IgD-negative memory B cell (primary cell): ENCODE results near the gene VIPR1. TPM values are rescaled to one million over a fixed set of nuclear protein-coding genes. Genes with fewer than 3 reads are reported as not detected.

ENCODE experiments used
- H3K27ac Mint-ChIP-seq, 3 donors: one replicate each; pipeline ENCODE4 v1.8.0; 2020 to 2022; ENCODE audit warnings: mild to moderate bottlenecking in 3 of 3, mixed read lengths in 3 of 3, moderate library complexity in 1 of 3
- H3K27me3 Mint-ChIP-seq: one replicate; pipeline ENCODE4 v1.8.0; 2021; ENCODE audit warnings: mixed read lengths
- H3K36me3 Mint-ChIP-seq: one replicate; pipeline ENCODE4 v1.8.0; 2020; ENCODE audit warnings: mild to moderate bottlenecking, mixed read lengths
- H3K4me1 Mint-ChIP-seq, 3 donors: one replicate each; pipeline ENCODE4 v1.8.0; 2020 to 2022; ENCODE audit warnings: mixed read lengths in 3 of 3, mild to moderate bottlenecking in 1 of 3
- H3K4me3 Mint-ChIP-seq, 4 donors: one replicate each; pipeline ENCODE4 v1.8.0; 2020 to 2022; ENCODE audit warnings: mild to moderate bottlenecking in 4 of 4, mixed read lengths in 4 of 4, moderate library complexity in 3 of 4
- H3K9me3 Mint-ChIP-seq, 3 donors: one replicate each; pipeline ENCODE4 v1.8.0; 2020 to 2021; ENCODE audit warnings: mixed read lengths in 3 of 3, mild to moderate bottlenecking in 1 of 3
- polyA plus RNA-seq: library from polyadenylated mRNA; unstranded; fragments of 300-500 nt; fragmentation: Illumina TruSeq; gene quantifications from one replicate; pipeline ENCODE4 v1.2.3, GENCODE V29; 2021

The VIPR1 gene
- polyA plus RNA-seq, 1 donor from 2014 or later = 3.1 TPM

- peaks cover 2% of the 10 kb centered on the region for H3K36me3 Mint-ChIP-seq
- peak overlapping the region in 1 of 4 donors; percentile 13 for H3K4me3 Mint-ChIP-seq
- H3K4me1 Mint-ChIP-seq = peaks cover 5 to 8% (median 6%) of the 10 kb centered on the region in 3 donors
- H3K9me3 Mint-ChIP-seq = no peaks in the 10 kb centered on the region
- no peak overlapping the region for H3K27ac Mint-ChIP-seq
- peaks cover 5% of the 10 kb centered on the region for H3K27me3 Mint-ChIP-seq
Measured at GRCh38 chr3:42513121-42513520, 10.7 kb downstream of the VIPR1 start.

DNA sequence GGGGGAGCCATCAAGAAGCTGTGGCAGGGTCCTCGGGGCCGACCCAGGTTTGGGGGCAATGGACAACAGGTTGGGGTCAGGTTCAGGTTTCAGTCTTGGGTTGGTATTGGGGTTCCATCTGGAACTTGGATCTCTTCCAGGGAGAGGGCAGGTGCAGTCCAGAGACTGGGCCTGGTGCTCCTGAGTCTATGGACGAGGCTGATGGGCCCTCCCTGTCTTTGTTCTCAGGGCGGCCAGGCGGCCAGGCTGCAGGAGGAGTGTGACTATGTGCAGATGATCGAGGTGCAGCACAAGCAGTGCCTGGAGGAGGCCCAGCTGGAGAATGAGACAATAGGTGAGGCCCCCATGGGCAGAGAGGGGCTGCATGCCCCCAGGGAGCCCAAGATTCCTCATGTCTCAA lies 11.1 kb downstream of the VIPR1 start:
- no peak overlapping the region for H3K4me3 Mint-ChIP-seq

GRCh38 chr3:42514876-42515275 lies 12.4 kb downstream of the VIPR1 start:
- no peak overlapping the region for H3K27ac Mint-ChIP-seq
- no peaks in the 10 kb centered on the region for H3K9me3 Mint-ChIP-seq
- H3K4me3 Mint-ChIP-seq = no peak overlapping the region
- H3K27me3 Mint-ChIP-seq = peaks cover 3% of the 10 kb centered on the region
- peaks cover 5 to 8% (median 6%) of the 10 kb centered on the region in 3 donors for H3K4me1 Mint-ChIP-seq
- peaks cover 4% of the 10 kb centered on the region for H3K36me3 Mint-ChIP-seq

More for the DNA sequence above, 11.1 kb downstream of the VIPR1 start:
- Mint-ChIP-seq H3K36me3 (peaks cover 2% of the 10 kb centered on the region), H3K4me1 (peaks cover 5 to 8% (median 6%) of the 10 kb centered on the region in 3 donors), H3K9me3 (no peaks in the 10 kb centered on the region), H3K27me3 (peaks cover 5% of the 10 kb centered on the region), H3K27ac (no peak overlapping the region)

DNA sequence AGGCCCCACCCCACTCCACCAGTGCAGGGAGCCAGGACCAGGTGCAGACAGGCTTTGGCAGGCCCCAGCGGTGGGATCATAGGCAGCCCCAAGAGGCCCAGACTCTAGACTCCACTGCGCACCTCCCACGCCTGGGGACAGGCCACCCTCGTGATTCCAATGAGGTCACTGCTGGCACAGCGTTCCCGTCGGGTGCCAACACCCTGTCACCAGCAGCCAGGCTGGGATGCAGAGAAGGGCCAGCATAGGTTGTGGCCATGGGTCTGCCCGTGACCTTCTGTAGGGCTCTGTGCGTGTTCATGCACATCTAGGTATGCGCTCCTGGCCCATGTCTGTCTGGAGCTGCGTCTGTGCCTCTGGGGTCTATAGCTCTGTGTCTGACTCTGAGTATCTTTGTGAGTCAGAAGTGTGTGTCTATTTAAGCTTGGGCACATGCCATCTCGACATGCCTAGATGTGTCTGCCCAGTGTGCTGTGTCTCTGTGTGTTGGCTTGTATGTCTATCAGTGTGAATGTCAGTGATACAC lies 13.0 kb downstream of the VIPR1 start:
- no peak overlapping the region for H3K4me3 Mint-ChIP-seq

GRCh38 chr3:42515976-42516375 lies 13.5 kb downstream of the VIPR1 start:
- H3K4me1 Mint-ChIP-seq = peaks cover 5 to 8% (median 6%) of the 10 kb centered on the region in 3 donors
- no peaks in the 10 kb centered on the region for H3K27me3 Mint-ChIP-seq
- no peaks in the 10 kb centered on the region for H3K9me3 Mint-ChIP-seq
- H3K36me3 Mint-ChIP-seq = peaks cover 5% of the 10 kb centered on the region
- H3K27ac Mint-ChIP-seq = no peak overlapping the region
- H3K4me3 Mint-ChIP-seq = no peak overlapping the region

More for the DNA sequence above, 13.0 kb downstream of the VIPR1 start:
- H3K36me3 Mint-ChIP-seq = peaks cover 5% of the 10 kb centered on the region
- H3K27me3 Mint-ChIP-seq = no peaks in the 10 kb centered on the region
- peaks cover 5 to 8% (median 6%) of the 10 kb centered on the region in 3 donors for H3K4me1 Mint-ChIP-seq
- no peaks in the 10 kb centered on the region for H3K9me3 Mint-ChIP-seq
- no peak overlapping the region for H3K27ac Mint-ChIP-seq

DNA sequence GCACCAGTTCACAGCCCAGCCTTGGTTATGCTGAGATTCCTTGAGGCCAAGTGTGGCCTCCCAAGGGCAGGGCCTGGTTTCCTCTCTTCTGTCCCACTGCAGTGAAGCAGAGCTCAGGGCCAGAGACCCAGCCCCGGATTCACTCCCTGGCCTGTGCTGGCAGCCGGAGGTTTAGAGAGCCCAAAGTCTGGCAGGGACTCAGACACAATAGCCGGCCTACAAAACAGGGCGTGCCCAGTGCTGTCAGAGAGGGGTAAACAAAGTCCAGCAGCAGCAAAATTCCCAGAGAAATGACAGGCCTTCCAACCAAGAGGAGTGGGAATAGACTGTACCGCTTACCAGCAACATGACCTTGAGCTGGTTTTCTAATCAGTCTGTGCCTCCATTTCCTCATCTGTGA lies 14.0 kb downstream of the VIPR1 start:
- Mint-ChIP-seq H3K27me3 (no peaks in the 10 kb centered on the region), H3K27ac (no peak overlapping the region), H3K36me3 (peaks cover 5% of the 10 kb centered on the region), H3K4me3 (no peak overlapping the region), H3K9me3 (no peaks in the 10 kb centered on the region), H3K4me1 (peaks cover 2 to 6% (median 3%) of the 10 kb centered on the region in 3 donors)

- H3K27ac Mint-ChIP-seq = no peak overlapping the region
- H3K27me3 Mint-ChIP-seq = no peaks in the 10 kb centered on the region
- no peak overlapping the region for H3K4me3 Mint-ChIP-seq
- no peaks in the 10 kb centered on the region for H3K4me1 Mint-ChIP-seq
- no peaks in the 10 kb centered on the region for H3K9me3 Mint-ChIP-seq
- H3K36me3 Mint-ChIP-seq = peaks cover 5% of the 10 kb centered on the region
Measured at GRCh38 chr3:42517117-42517516, 14.7 kb downstream of the VIPR1 start.

DNA sequence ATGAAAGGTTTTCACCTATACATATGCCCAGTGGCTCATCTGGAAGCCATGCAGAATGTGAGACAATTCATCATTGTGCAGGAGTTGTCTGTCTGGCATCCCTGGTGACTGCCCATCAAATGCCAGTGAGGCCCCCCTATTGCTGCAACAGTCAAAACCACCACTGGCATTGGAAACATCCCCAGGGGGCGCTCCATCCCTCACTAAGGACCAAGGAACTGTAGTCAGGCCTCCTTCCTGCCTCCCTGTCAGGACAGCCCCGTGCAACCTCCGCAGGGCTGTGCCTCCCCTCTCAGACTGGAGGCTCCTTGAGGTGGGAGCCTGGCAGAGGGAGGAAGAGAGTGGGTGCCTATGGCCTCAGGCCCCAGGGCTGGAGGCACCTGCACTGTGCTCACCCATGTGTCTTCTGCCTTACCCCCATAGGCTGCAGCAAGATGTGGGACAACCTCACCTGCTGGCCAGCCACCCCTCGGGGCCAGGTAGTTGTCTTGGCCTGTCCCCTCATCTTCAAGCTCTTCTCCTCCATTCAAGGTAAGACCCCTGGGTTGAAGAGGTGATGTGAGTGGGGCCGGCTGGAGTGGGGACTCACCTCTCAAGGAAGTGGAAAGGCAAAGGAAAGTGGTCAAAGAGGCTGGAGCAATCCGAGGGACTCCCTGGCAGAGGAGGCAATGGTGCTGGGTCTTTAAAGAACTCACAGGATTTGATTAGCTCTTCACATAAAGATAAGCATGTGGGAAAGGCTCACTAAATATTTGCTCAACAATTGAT lies 16.5 kb downstream of the VIPR1 start:
- Mint-ChIP-seq H3K36me3 (peaks cover 3% of the 10 kb centered on the region), H3K27ac (peak overlapping the region in 1 of 3 donors; percentile 75), H3K4me3 (no peak overlapping the region), H3K4me1 (no peaks in the 10 kb centered on the region), H3K9me3 (no peaks in the 10 kb centered on the region), H3K27me3 (no peaks in the 10 kb centered on the region)

DNA sequence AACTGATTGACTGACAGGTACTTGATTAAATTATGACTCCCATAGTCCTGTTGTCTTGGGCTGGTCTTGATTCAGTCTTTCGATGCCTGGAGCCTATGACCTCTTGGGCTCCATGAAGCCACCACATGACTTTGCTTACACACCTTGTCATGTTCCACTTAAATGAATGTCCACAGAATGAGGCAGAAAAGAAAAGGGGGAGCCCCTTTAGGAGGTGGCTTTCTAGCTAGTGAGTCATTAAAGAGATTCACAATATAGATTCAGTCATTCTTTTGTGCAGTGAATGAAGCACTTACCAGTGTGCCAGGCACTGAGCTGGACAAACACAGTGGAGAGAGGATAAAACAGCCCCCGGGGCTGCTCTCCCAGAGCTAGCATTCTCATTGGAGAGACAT lies 17.1 kb downstream of the VIPR1 start:
- Mint-ChIP-seq H3K4me3 (no peak overlapping the region), H3K36me3 (peaks cover 3% of the 10 kb centered on the region), H3K4me1 (no peaks in the 10 kb centered on the region), H3K9me3 (no peaks in the 10 kb centered on the region), H3K27me3 (no peaks in the 10 kb centered on the region), H3K27ac (peak overlapping the region in 1 of 3 donors; percentile 75)

DNA sequence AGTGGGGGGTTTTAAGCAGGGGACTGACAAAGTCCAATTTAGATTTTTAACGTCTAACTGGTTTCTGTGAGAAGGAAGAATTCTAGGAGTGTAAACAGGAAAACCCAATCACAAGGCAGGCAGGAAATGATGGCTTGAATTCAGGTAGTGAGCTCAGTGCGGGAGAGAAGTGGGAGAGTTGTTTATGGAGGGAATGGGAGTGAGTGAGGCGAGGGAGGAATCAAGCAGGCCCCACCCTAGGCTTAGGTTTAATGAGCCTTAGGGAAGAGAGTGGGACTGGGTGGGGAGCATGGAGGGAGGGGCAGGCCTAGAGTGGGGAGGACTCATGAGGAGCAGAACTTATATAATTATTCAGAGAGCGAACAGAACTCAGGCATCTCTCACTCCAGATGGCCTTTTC lies 17.9 kb downstream of the VIPR1 start:
- H3K4me1 Mint-ChIP-seq = no peaks in the 10 kb centered on the region
- no peak overlapping the region for H3K4me3 Mint-ChIP-seq
- H3K9me3 Mint-ChIP-seq = no peaks in the 10 kb centered on the region
- H3K27me3 Mint-ChIP-seq = no peaks in the 10 kb centered on the region
- H3K27ac Mint-ChIP-seq = peak overlapping the region in 1 of 3 donors; percentile 88
- peaks cover 5% of the 10 kb centered on the region for H3K36me3 Mint-ChIP-seq

GRCh38 chr3:42520906-42521305 lies 18.5 kb downstream of the VIPR1 start:
- no peaks in the 10 kb centered on the region for H3K9me3 Mint-ChIP-seq
- H3K4me3 Mint-ChIP-seq = no peak overlapping the region
- H3K27me3 Mint-ChIP-seq = no peaks in the 10 kb centered on the region
- H3K4me1 Mint-ChIP-seq = no peaks in the 10 kb centered on the region
- peaks cover 5% of the 10 kb centered on the region for H3K36me3 Mint-ChIP-seq
- peak overlapping the region in 1 of 3 donors; percentile 37 for H3K27ac Mint-ChIP-seq

DNA sequence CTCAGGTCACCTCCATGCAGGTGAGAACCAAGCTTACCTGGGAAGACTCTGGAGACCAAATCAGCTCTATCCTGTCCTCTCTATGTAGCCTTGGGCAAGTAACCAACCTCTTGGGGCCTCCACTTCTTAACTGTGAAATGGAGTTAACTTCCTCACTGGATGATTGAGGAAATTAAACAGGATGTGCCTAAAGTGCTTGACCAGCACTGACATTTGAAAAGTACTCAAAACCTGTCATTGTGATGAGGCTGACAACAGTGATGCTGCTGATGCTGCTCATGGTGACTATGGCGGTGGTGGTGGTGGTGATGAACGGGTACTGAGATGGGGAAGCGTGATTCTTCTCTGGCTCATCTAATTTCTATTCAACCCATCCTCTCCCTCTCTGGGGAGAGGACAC lies 22.3 kb downstream of the VIPR1 start:
- no peak overlapping the region for H3K27ac Mint-ChIP-seq
- peaks cover 0 to 6% (median 4%) of the 10 kb centered on the region in 3 donors for H3K4me1 Mint-ChIP-seq
- peaks cover 2% of the 10 kb centered on the region for H3K27me3 Mint-ChIP-seq
- H3K4me3 Mint-ChIP-seq = no peak overlapping the region
- peaks cover 4% of the 10 kb centered on the region for H3K36me3 Mint-ChIP-seq
- H3K9me3 Mint-ChIP-seq = no peaks in the 10 kb centered on the region

GRCh38 chr3:42525212-42525611 lies 22.8 kb downstream of the VIPR1 start:
- Mint-ChIP-seq H3K27me3 (peaks cover 3% of the 10 kb centered on the region), H3K9me3 (no peaks in the 10 kb centered on the region), H3K4me1 (peaks cover 0 to 9% (median 7%) of the 10 kb centered on the region in 3 donors), H3K4me3 (no peak overlapping the region), H3K36me3 (peaks cover 2% of the 10 kb centered on the region), H3K27ac (no peak overlapping the region)

DNA sequence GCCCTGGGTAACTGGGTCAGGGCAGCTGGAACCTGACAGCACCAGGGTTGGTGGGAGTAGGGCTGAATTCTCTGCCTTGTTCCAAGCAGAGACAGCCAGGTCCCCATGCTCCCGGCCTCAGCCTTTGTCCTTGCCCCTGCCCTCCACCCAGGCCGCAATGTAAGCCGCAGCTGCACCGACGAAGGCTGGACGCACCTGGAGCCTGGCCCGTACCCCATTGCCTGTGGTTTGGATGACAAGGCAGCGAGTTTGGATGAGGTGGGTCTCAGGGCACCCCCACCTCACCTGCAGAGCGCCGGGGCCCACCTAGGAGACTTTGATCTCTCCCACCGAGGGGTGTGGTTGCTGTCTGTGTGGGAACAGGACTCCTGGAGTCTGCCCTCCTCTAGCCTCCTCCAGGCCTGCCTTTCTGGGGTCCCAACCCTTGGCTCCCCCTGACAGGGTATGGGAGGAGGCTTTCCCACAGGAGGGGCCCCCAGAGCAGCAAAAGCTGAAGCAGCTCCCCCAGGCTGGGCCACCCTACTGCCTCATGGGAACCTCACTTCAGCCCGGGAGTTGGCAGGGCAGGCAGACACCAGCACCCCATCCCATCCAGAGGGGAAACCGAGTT lies 23.4 kb downstream of the VIPR1 start:
- peaks cover 3% of the 10 kb centered on the region for H3K27me3 Mint-ChIP-seq
- H3K27ac Mint-ChIP-seq = no peak overlapping the region
- peaks cover 0 to 11% (median 9%) of the 10 kb centered on the region in 3 donors for H3K4me1 Mint-ChIP-seq
- no peak overlapping the region for H3K4me3 Mint-ChIP-seq
- peaks cover 2% of the 10 kb centered on the region for H3K36me3 Mint-ChIP-seq
- H3K9me3 Mint-ChIP-seq = no peaks in the 10 kb centered on the region

GRCh38 chr3:42526616-42527367 lies 24.3 kb downstream of the VIPR1 start:
- peaks cover 2% of the 10 kb centered on the region for H3K36me3 Mint-ChIP-seq
- peaks cover 0 to 11% (median 9%) of the 10 kb centered on the region in 3 donors for H3K4me1 Mint-ChIP-seq
- H3K9me3 Mint-ChIP-seq = no peaks in the 10 kb centered on the region
- peak overlapping the region in 1 of 3 donors; percentile 77 for H3K27ac Mint-ChIP-seq
- peaks cover 3% of the 10 kb centered on the region for H3K27me3 Mint-ChIP-seq
- no peak overlapping the region for H3K4me3 Mint-ChIP-seq
